GM19372 (cell line): Measurements from ENCODE around the gene USP9X.
"Not testable (repeated sequence)": the region's sequence is repeated elsewhere in the genome, so short reads cannot be mapped to it uniquely, and the experiment has no call there.

Experiments used
- ATAC-seq: cut with Tn5 transposase; IDR thresholded peaks from one replicate; pipeline ENCODE4 v1.9.1; 2021; ENCODE audit warnings: mild to moderate bottlenecking, low read depth, moderate library complexity; ENCODE audit not compliant: unreplicated experiment

USP9X gene

GRCh38 chrX:41265615-41266014, 180.4 kb downstream of the USP9X start:
- no peak for ATAC-seq

DNA sequence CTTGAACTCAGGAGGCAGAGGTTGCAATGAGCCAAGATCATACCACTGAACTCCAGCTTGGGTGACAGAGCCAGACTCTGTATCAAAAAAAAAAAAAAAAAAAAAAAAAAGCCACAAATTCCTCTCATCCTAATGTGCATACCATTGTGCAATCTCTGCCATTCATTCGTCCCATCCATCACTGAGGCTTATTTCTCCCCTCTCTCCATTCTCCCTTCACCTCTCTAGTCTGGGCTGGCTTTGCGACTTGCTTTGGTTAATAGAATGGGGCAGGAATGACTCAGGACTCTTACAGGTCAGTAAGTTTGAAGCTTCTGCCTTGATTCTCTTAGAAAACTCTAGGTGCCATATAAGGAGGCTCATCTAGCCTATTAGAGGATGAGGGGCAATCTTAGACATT, 188.4 kb downstream of the USP9X start:
- ATAC-seq, result no peak

GRCh38 chrX:41275661-41276609, 190.7 kb downstream of the USP9X start:
- no peak for ATAC-seq

DNA sequence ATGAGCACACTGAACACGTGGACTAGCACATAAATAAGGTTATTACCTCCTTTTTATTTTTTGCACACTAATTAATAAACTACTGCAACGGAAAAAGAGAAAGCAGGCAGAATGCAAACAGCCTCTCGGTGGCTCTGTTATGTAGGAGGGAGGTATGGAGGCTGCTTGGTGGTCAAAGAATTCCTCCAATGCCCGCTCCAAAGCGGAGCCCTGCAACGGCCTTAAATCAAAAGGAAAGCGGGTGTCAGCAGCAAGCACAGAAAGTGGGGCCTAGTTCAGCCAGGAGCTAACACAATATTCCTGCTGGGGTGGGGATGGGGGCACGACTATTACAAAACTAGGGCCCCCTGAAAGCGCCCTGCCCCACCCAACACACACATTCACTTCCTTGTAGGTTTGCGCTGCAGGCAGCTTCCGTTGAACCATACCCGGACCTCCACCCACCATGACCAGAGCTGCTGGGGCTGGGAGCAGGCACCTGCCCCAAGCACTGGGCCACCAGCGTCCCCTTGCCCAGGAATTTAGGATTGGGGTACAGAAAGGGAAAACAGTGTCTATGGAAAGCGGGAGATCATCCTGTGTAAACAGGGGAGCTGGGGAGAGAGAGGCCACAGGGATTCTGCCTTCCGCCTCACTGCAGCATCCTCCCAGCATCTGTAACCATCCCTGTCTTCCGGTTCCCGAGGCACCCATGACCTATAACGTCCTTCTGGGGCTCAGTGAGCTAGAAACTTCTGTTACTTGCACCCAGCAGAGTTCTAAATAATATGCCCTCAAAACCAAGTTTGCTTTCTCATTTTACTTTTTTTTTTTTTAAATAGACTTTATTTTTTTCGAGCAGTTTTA, 191.6 kb downstream of the USP9X start:
- no peak for ATAC-seq

DNA sequence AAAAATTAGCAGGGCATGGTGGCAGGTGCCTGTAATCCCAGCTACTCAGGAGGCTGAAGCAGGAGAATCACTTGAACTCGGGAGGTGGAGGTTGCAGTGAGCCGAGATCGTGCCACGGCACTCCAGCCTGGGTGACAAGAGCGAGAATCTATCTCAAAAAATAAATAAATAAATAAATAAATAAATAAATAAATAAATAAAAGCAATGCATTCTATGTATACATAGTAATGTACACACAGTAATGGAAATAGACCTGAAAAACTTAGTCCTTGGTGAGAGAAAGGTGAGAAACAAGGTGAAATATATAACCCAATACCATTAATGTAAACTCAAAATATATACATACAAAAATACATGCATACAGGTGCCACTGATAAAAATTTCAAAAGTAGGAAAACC, 197.1 kb downstream of the USP9X start:
- not testable (repeated sequence) for ATAC-seq

DNA sequence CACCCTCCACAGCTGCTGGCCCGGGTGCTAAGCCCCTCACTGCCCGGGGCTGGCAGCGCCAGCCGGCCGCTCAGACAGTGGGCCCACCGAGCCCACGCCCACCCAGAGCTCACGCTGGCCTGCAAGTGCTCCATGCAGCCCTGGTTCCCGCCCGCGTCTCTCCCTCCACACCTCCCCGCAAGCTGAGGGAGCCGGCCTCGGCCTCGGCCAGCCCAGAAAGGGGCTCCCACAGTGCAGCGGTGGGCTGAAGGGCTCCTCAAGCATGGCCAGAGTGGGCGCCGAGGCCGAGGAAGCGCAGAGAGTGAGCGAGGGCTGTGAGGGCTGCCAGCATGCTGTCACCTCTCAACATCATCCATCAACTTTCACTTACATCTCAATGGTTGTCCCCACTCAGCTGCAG, 200.7 kb downstream of the USP9X start:
- not testable (repeated sequence) for ATAC-seq
